ENCODE data around the gene PTP4A1. TPM values are rescaled to one million over a fixed set of nuclear protein-coding genes. Genes with fewer than 3 reads are reported as not detected.
A peak's percentile ranks its signal among the peaks of the same experiment; 100 is the strongest.
"Not testable (repeated sequence)": the region's sequence is repeated elsewhere in the genome, so short reads cannot be mapped to it uniquely, and the experiment has no call there.

The PTP4A1 gene
- 10 to 100 TPM; 45.1 to 49.3 TPM for total RNA-seq

- no peaks in the 10 kb centered on the region for H3K27me3 Mint-ChIP-seq
- ChIA-PET CTCF (no interaction called here), POLR2A (no interaction called here)
- peak within 1 kb of the TSS; percentile 96 for H3K27ac Mint-ChIP-seq
- H3K4me1 Mint-ChIP-seq (ENCODE audit: low read depth) = peaks cover 33% of the 10 kb centered on the region
- H3K9me3 Mint-ChIP-seq = no peaks in the 10 kb centered on the region
- intact Hi-C loops (cut with micrococcal nuclease) = loop anchor here (1.0 to 2.0 kb wide), 2 partner anchors 63 to 67 kb away; partner anchors contain the start of gene PHF3
- DNase-seq = peak; percentile 98
- H3K4me3 Mint-ChIP-seq = peak within 1 kb of the TSS; percentile 95
- peaks cover 19% of the 10 kb centered on the region for H3K36me3 Mint-ChIP-seq
Measured at GRCh38 chr6:63572044-63572746, at the start of gene PTP4A1, which contains the start of gene LOC128125822. PTP4A1 (plus strand) TSS chr6:63572480; CDS start chr6:63576881, 4,401 bp downstream. LOC128125822 (plus strand) TSS chr6:63572480.

- H3K9me3 Mint-ChIP-seq; H3K4me3 Mint-ChIP-seq; H3K27me3 Mint-ChIP-seq; H3K36me3 Mint-ChIP-seq; POLR2A ChIA-PET; H3K4me1 Mint-ChIP-seq (ENCODE audit: low read depth); DNase-seq; CTCF ChIA-PET; intact Hi-C loops (cut with micrococcal nuclease); H3K27ac Mint-ChIP-seq: not testable (repeated sequence)
Measured at GRCh38 chr6:63522911-63523287, 49.4 kb upstream of the PTP4A1 start.

GRCh38 chr6:63523630-63524029 lies 48.6 kb upstream of the PTP4A1 start:
- peaks cover 1% of the 10 kb centered on the region for H3K27me3 Mint-ChIP-seq
- POLR2A ChIA-PET = no interaction called here
- H3K4me1 Mint-ChIP-seq (ENCODE audit: low read depth) = peaks cover 5% of the 10 kb centered on the region
- H3K4me3 Mint-ChIP-seq = no peak overlapping the region
- intact Hi-C loops (cut with micrococcal nuclease) = no loop called here
- no peak for DNase-seq
- no peaks in the 10 kb centered on the region for H3K36me3 Mint-ChIP-seq
- CTCF ChIA-PET = no interaction called here
- no peak overlapping the region for H3K27ac Mint-ChIP-seq
- H3K9me3 Mint-ChIP-seq = no peaks in the 10 kb centered on the region

- Mint-ChIP-seq H3K4me3 (no peak overlapping the region), H3K9me3 (no peaks in the 10 kb centered on the region), H3K4me1 (ENCODE audit: low read depth) (peaks cover 13% of the 10 kb centered on the region), H3K27me3 (peaks cover 1% of the 10 kb centered on the region), H3K36me3 (no peaks in the 10 kb centered on the region), H3K27ac (no peak overlapping the region)
- ChIA-PET CTCF (no interaction called here), POLR2A (no interaction called here)
- intact Hi-C loops (cut with micrococcal nuclease) = no loop called here
- DNase-seq = no peak
Measured at GRCh38 chr6:63525186-63525878, 46.9 kb upstream of the PTP4A1 start.

- H3K4me3 Mint-ChIP-seq = no peak overlapping the region
- intact Hi-C loops (cut with micrococcal nuclease) = no loop called here
Measured at GRCh38 chr6:63526931-63527330, 45.3 kb upstream of the PTP4A1 start.

DNA sequence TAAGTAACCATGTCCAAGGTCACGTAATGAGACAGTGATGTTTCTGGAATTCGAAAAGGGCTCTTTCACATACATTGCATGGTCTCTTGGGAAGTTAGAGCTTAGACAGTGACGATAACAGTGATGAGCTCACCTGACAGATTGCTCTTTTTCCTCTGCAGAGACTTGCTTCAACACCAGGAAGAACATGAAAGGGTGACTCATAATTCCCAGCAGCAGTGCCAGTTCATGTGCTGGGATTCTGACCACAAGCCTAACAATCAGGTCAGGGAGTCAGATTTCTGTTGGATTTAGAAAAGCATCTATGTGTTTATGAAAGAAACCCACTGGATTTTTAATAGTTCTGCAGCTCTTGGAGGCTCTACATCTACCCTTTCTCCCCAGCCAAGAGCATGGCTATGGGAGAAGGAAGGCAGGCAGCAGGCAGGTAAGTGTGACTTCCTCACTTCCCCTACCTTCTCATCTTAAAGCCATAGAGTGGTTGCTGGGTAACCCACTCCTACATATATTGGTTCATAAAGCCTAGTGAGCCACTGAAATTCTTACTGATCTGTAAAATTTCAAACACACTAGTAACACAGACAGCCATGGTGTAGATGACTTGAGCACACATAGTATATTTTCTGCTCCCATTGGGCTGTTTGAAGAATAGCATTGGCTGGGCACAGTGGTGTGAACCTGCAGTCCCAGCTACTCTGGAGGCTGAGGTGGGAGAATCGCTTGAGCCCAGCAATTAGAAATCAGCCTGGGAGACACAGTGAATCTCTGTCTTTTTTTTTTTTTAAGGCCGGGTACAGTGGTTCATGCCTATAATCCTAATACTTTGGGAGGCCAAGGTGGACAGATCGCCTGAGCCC lies 44.4 kb upstream of the PTP4A1 start:
- peaks cover 13% of the 10 kb centered on the region for H3K4me1 Mint-ChIP-seq (ENCODE audit: low read depth)
- CTCF ChIA-PET = no interaction called here
- H3K4me3 Mint-ChIP-seq = no peak overlapping the region
- no peaks in the 10 kb centered on the region for H3K36me3 Mint-ChIP-seq
- H3K27me3 Mint-ChIP-seq = no peaks in the 10 kb centered on the region
- DNase-seq = no peak
- intact Hi-C loops (cut with micrococcal nuclease) = loop anchor here (2.0 kb wide), 1 partner anchor 23 kb away; no protein-coding TSS in a partner anchor
- no peak overlapping the region for H3K27ac Mint-ChIP-seq
- no peaks in the 10 kb centered on the region for H3K9me3 Mint-ChIP-seq
- POLR2A ChIA-PET = no interaction called here

More at GRCh38 chr6:63526931-63527330, 45.3 kb upstream of the PTP4A1 start:
- H3K27me3 Mint-ChIP-seq = no peaks in the 10 kb centered on the region
- H3K9me3 Mint-ChIP-seq = no peaks in the 10 kb centered on the region
- ChIA-PET CTCF (interaction anchor here (0.6 kb wide), 1 partner anchor 14 kb away, joined by 4 read pairs; no protein-coding TSS in a partner anchor), POLR2A (no interaction called here)
- no peak for DNase-seq
- peaks cover 13% of the 10 kb centered on the region for H3K4me1 Mint-ChIP-seq (ENCODE audit: low read depth)
- no peaks in the 10 kb centered on the region for H3K36me3 Mint-ChIP-seq
- no peak overlapping the region for H3K27ac Mint-ChIP-seq

- ChIA-PET CTCF (no interaction called here), POLR2A (interaction anchor here (0.9 kb wide), 1 partner anchor 10 kb away, joined by 3 read pairs; no protein-coding TSS in a partner anchor)
- no peaks in the 10 kb centered on the region for H3K27me3 Mint-ChIP-seq
- intact Hi-C loops (cut with micrococcal nuclease) = loop anchor here (1.0 to 2.0 kb wide), 2 partner anchors 25 to 44 kb away; no protein-coding TSS in a partner anchor
- H3K4me1 Mint-ChIP-seq (ENCODE audit: low read depth) = peaks cover 13% of the 10 kb centered on the region
- H3K9me3 Mint-ChIP-seq = no peaks in the 10 kb centered on the region
- no peaks in the 10 kb centered on the region for H3K36me3 Mint-ChIP-seq
- peak overlapping the region; percentile 33 for H3K4me3 Mint-ChIP-seq
- DNase-seq = no peak
- peak overlapping the region; percentile 74 for H3K27ac Mint-ChIP-seq
Measured at GRCh38 chr6:63529498-63529897, 42.8 kb upstream of the PTP4A1 start.

GRCh38 chr6:63530182-63530581 lies 42.1 kb upstream of the PTP4A1 start:
- DNase-seq = no peak
- ChIA-PET CTCF (no interaction called here), POLR2A (no interaction called here)
- Mint-ChIP-seq H3K36me3 (no peaks in the 10 kb centered on the region), H3K4me1 (ENCODE audit: low read depth) (peaks cover 11% of the 10 kb centered on the region), H3K27ac (no peak overlapping the region), H3K27me3 (no peaks in the 10 kb centered on the region), H3K9me3 (no peaks in the 10 kb centered on the region), H3K4me3 (no peak overlapping the region)
- intact Hi-C loops (cut with micrococcal nuclease) = no loop called here

DNA sequence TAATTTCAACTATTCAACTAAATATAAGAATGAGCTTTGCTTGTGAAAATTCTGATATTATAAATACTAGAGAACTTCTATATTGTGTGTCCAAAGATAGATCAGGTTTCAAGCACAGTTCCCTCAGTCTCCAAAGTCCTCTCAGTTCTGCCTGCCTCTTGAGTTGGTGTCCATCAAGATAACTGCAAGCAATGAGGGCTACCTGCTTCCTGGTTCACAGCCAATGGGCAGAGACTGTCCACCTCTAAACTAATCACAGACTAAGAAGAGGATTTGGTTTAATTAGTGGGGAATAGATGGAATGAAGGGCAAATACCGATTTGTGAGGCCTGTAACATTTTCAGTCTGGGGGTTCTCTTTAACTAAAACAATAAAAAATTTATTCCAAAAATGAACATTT lies 41.3 kb upstream of the PTP4A1 start:
- Mint-ChIP-seq H3K9me3 (no peaks in the 10 kb centered on the region), H3K4me3 (no peak overlapping the region), H3K27ac (no peak overlapping the region), H3K4me1 (ENCODE audit: low read depth) (peaks cover 11% of the 10 kb centered on the region), H3K36me3 (no peaks in the 10 kb centered on the region), H3K27me3 (no peaks in the 10 kb centered on the region)
- CTCF ChIA-PET = no interaction called here
- intact Hi-C loops (cut with micrococcal nuclease) = no loop called here
- POLR2A ChIA-PET = no interaction called here
- DNase-seq = no peak

DNA sequence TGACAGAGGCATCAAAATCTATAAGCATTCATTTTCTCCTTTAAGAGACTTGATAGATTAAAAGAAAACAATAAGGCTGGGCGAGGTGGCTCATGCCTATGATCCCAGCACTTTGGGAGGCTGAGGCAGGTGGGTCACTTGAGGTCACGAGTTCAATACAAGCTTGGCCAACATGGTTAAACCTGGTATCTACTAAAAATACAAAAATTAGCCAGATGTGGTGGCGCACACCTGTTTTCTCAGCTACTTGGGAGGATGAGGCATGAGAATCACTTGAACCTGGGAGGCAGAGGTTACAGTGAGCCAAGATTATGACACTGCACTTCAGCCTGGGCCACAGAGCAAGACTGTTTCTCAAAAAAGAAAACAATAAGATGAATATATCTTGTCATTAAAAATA lies 39.3 kb upstream of the PTP4A1 start:
- Mint-ChIP-seq H3K36me3 (no peaks in the 10 kb centered on the region), H3K4me3 (no peak overlapping the region), H3K4me1 (ENCODE audit: low read depth) (peaks cover 8% of the 10 kb centered on the region), H3K27ac (no peak overlapping the region), H3K27me3 (no peaks in the 10 kb centered on the region), H3K9me3 (no peaks in the 10 kb centered on the region)
- intact Hi-C loops (cut with micrococcal nuclease) = no loop called here
- POLR2A ChIA-PET = no interaction called here
- CTCF ChIA-PET = interaction anchor here (0.5 kb wide), 1 partner anchor 157 kb away, joined by 3 read pairs; no protein-coding TSS in a partner anchor
- DNase-seq = no peak

DNA sequence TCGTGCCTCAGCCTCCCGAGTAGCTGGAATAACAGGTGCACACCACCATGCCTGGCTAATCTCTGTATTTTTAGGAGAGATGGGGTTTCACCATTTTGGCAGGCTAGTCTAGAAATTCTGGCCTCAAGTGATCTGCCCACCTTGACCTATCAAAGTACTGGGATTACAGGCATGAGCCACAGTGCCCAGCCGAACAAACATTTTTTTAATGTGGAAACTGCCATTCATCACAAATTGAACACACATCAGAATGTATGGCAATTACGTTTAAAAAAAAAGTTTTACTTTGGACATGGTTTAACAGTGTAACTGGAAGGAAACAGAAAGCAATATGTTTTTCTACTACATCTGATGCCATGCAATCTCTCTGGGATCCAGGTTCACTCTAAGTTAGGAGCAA lies 38.3 kb upstream of the PTP4A1 start:
- DNase-seq = no peak
- Mint-ChIP-seq H3K27me3 (no peaks in the 10 kb centered on the region), H3K4me1 (ENCODE audit: low read depth) (peaks cover 8% of the 10 kb centered on the region), H3K36me3 (no peaks in the 10 kb centered on the region), H3K9me3 (no peaks in the 10 kb centered on the region), H3K27ac (no peak overlapping the region), H3K4me3 (no peak overlapping the region)
- POLR2A ChIA-PET = no interaction called here
- CTCF ChIA-PET = no interaction called here
- intact Hi-C loops (cut with micrococcal nuclease) = no loop called here
